Inferior parietal cortex (tissue), 1 donor: ENCODE measurements around the gene GRIN2A.

ENCODE experiments used
- DNase-seq: peaks from one replicate; pipeline ENCODE4 v3.0.0-alpha.2; 2016; ENCODE audit errors: extremely low spot score

GRIN2A gene

GRCh38 chr16:10086620-10087019 is 95.6 kb downstream of the GRIN2A start:
- no peak for DNase-seq

GRCh38 chr16:10085078-10085798 is 97.0 kb downstream of the GRIN2A start:
- DNase-seq = no peak

GRCh38 chr16:10083301-10083700 is 98.9 kb downstream of the GRIN2A start:
- no peak for DNase-seq

GRCh38 chr16:10081201-10081940 is 100.9 kb downstream of the GRIN2A start:
- DNase-seq = no peak

- peak; percentile 76 for DNase-seq
Observed at GRCh38 chr16:10080051-10080772, 102.0 kb downstream of the GRIN2A start.

- DNase-seq = no peak
Observed at GRCh38 chr16:10078541-10078949, 103.7 kb downstream of the GRIN2A start.

- DNase-seq = no peak
Observed at GRCh38 chr16:10077861-10078260, 104.4 kb downstream of the GRIN2A start.

GRCh38 chr16:10076037-10076436 is 106.2 kb downstream of the GRIN2A start:
- no peak for DNase-seq

- DNase-seq = no peak
Observed at GRCh38 chr16:10070591-10070990, 111.6 kb downstream of the GRIN2A start.

GRCh38 chr16:10069374-10069773 is 112.9 kb downstream of the GRIN2A start:
- peak; percentile 51 for DNase-seq

- DNase-seq = no peak
Observed at GRCh38 chr16:10067835-10068234, 114.4 kb downstream of the GRIN2A start.

- DNase-seq = no peak
Observed at GRCh38 chr16:10067406-10067805, 114.8 kb downstream of the GRIN2A start.

GRCh38 chr16:10065019-10065418 is 117.2 kb downstream of the GRIN2A start:
- no peak for DNase-seq

- no peak for DNase-seq
Observed at GRCh38 chr16:10048850-10049249, 133.4 kb downstream of the GRIN2A start.

GRCh38 chr16:10045947-10046346 is 136.3 kb downstream of the GRIN2A start:
- no peak for DNase-seq

GRCh38 chr16:10045291-10045775 is 136.9 kb downstream of the GRIN2A start:
- no peak for DNase-seq

- peak; percentile 22 for DNase-seq
Observed at GRCh38 chr16:10040136-10041080, 141.8 kb downstream of the GRIN2A start.

GRCh38 chr16:10039220-10040096 is 142.8 kb downstream of the GRIN2A start:
- peak; percentile 72 for DNase-seq

GRCh38 chr16:10037751-10038150 is 144.5 kb downstream of the GRIN2A start:
- no peak for DNase-seq

GRCh38 chr16:10036956-10037355 is 145.3 kb downstream of the GRIN2A start:
- no peak for DNase-seq
